ENCODE results near the gene BAZ2B. TPM values are rescaled to one million over a fixed set of nuclear protein-coding genes. Genes with fewer than 3 reads are reported as not detected.
"Not testable (repeated sequence)": the region's sequence is repeated elsewhere in the genome, so short reads cannot be mapped to it uniquely, and the experiment has no call there.

Gene BAZ2B
- total RNA-seq, 1 experiment from 2014 or later, result 41.5 TPM

DNA sequence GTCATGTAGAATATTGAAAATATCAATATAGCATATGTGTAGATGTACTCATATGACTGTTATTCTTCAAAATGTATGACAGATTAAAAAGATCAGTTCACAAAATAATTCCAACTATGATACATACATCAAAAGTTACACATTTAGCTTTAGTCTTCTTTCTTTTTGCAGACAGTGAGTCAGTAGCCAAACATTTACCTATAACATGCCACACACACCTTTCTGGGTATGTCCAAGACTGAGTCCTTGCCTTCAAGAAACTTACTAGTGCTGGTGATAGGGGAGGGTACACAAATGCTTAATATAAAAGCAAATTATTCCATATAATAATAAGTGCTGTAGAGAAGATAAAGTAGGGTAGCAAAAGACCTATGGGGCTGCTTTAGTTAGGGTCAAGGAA is 176.9 kb downstream of the BAZ2B start:
- no peak for DNase-seq (ENCODE audit: extremely low read depth, low read depth)

DNA sequence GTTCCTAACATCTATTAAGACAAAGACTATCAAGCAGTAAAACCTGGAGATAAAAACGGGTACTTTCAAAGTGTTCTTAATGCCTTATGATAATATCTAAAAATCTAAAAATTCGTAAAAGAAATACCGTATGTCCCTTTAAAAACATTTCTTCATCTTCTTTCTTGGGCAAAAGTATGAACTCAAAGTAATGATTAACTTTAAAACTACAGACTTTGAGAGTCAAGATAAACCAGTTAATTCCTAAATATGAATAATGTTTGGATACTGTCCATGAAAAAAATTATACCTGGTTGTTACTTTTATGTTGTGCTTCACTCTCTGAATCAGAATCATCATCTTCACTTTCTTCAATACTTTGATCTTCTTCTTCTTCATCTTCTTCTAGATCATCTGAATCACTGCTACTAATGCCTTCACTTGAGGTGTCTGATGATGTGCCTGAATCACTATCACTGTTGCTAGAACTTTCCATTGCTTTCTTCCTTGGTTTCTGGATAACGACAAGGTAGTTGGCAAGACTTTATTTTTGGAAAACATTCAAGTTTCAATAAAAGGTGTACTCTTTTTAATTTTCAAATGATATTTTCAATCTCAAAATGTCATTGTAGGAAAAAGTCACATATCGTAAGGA is 177.5 kb downstream of the BAZ2B start:
- no peak for DNase-seq (ENCODE audit: extremely low read depth, low read depth)

DNA sequence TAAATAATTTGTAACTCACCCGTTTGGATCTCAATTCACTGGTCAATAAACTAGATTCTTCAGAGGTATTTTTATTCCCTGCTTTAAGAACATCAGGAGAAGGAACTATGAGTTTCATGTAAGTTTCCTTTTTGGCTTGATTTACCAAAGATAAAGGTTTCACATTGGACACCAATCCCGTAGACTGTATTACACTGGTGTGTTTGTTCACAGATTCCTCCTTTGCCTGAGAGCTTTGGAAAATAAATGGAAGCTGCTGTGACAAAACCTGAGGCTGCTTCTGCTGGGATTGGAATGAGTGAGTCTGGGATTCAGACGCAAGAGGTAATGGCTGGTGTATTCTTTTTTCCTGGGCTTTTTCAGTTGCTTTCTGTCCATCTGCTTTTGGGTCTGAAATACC is 178.1 kb downstream of the BAZ2B start:
- no peak for DNase-seq (ENCODE audit: extremely low read depth, low read depth)

DNA sequence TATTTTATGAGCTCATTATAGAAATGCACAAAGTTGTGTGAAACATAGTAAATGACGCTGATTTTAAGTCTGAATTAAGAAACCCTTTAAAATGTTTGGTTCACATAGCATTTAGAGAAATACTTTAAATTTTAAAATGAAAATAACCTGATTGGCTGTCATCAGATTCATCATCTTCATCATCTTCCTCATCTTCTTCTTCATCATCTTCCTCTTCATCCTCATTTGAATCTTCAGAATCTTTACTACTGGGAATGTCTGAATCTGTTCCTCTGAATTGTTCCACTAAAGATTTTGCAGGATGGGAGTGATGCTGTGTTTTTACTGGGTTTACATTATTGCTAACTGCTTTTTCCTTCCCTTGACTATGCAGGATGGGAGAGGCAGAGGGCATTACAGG is 183.7 kb downstream of the BAZ2B start:
- no peak for DNase-seq (ENCODE audit: extremely low read depth, low read depth)

DNA sequence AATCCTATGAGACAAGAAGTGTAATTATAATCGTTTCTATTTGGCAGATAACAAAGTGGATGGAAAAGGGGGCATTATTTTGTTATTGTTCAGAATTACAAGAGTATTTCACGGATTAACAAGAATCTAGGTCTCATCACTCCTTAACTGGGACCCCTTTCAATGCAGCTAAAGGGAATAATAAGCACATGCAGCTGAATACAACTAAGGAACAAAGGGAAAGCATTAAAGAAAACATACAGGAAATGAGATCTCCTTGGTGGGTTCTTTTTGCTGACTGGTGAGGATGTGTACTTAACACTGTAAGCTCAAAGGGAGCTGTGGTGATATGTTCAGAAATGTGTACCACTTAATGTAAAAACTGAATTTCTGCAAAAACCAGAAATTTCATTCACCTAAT is 189.3 kb downstream of the BAZ2B start:
- DNase-seq (ENCODE audit: extremely low read depth, low read depth), result no peak

DNA sequence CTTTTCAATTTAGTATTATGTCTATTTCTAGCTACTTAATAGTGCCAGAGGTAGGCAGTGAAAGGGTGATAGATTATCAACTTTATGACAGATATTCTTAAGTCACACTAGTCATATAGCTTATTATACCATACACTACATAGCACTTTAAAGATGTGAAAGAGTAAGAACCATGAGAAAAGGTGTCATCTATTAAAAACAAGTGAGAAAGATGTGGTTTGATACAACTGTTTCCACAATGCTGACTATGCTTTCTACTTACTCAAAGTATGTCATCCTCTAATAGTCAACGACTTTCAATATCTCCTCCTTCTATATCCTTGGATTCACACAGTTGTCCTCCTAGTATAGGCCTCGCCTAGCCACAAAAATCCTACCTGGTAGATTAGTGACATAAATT is 196.9 kb downstream of the BAZ2B start:
- no peak for DNase-seq (ENCODE audit: extremely low read depth, low read depth)

DNA sequence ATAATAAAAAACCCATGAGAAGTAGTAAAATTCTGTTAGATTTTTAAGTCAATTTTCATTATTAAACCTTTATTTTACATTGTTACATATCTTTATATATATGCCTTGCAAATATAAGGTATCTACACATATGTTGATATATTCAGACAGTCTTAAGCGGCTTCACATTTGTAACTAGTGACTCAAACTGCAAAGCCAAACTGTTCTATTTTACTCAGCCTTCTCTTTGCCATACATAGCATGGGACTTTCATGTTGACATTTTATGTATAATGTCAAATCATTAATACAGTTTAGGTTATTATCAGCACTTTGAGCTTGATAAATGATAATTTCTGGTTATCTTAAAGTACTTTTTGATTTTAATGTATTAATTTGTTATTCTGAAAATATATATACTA is 204.9 kb downstream of the BAZ2B start:
- no peak for DNase-seq (ENCODE audit: extremely low read depth, low read depth)

DNA sequence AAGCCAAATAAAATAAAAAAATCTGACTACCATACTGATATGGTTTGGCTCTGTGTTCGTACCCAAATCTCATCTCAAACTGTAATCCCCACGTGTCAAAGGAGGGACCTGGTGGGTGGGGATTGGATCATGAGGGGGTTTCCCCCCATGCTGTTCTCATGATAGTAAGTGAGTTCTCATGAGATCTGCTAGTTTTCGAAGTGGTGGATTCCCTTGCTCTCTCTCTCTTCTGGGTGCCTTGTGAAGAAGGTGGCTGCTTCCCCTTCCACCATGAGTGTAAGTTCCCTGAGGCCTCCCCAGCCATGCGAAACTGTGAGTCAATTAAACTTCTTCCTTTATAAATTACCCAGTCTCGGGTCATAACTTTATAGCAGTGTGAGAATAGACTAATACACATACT is 206.1 kb downstream of the BAZ2B start:
- DNase-seq (ENCODE audit: extremely low read depth, low read depth), result no peak

DNA sequence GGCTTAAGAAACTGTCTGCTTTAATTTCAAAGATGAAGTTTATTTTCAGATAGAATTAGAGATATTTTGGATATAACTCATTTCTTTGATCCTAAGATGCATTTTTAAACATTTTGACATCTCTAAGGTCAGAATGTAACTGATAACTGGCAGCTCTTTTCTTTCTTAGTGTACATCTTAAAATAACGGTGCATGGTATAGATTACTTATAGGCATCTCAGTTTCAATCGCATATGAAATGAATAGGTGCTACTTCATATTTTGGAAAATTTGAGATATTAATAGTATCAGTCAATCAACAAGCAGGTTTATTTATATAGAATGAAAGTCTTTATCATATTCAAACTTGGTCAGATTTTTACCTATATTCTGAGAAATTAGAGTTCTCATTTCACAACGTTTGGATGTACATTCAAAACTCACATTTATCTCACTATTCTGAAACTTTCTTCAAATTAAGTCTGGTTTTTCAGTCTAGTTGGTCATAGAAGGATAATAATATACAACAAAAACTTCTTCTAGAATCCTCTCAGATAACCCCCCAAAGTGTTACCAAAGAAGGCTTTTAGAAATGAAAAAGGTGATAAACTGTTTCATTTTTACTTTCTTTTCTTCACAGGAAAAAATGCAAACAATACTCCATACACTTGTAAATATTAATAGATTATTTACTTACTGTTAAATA is 207.1 kb downstream of the BAZ2B start:
- DNase-seq (ENCODE audit: extremely low read depth, low read depth), result no peak

DNA sequence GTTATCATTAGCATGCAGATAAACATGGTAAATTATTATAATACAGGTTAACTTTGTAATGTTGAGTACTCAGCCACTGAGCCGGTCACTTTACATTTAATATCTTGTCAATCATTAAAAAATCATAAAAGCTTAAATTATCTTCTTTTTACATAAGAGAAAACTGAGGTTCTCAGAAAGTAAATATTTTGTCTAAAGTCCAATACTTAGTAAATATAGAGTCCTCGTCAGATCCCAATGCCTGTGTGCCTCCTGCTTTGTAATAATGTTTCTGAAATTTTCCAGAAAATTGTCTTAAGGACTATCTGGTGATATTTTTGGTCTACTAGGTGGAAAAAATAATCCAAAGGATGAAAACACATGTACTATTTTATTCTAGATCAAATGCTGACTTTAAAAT is 213.6 kb downstream of the BAZ2B start:
- DNase-seq (ENCODE audit: extremely low read depth, low read depth), result no peak

DNA sequence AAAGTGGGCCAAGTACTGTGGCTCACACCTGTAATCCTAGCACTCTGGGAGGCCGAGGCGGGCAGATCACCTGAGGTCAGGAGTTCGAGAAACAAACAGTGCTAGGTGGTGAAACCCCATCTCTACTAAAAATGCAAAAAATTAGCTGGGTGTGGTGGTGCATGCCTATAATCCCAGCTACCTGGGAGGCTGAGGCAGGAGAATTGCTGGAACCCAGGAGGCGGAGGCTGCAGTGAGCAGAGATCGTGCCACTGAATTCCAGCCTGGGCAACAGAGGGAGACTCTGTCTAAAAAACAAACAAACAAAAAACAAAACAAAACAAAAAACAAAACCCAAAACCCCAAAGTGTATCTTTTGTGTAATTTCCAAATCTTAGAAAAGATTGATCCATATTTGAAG is 214.2 kb downstream of the BAZ2B start:
- not testable (repeated sequence) for DNase-seq (ENCODE audit: extremely low read depth, low read depth)

DNA sequence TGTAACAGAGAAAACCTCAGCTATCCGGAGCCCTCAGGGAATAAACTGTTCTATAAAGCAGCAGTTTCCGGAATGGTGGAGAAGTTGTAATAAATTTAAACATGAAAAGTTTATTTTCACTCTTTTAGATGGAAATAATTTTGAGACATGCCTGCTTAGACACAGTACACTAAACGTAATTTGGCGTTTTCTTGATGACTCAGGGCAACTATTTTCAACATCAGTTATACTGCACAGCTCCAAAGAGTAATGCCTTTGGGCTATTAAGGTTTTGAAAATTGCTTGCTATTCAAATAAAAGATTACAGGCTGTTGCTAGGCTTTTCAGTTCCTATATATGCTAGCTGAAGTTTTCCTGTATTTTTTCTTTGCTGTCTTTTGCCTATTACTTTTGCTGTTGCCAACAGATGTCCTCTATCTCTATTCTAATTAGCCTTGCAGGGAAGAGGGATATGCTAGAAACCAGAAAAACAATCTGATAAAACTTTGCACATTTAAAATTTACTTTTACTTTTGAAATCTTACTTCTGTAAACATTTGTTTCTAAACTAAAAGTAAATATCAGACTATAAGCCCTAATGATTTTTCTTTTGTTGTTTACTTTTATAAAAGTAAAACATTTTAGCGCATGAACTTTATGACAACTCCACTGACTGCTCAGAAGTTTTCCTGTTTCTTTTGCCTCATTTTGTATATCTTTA is 216.5 kb downstream of the BAZ2B start:
- no peak for DNase-seq (ENCODE audit: extremely low read depth, low read depth)

DNA sequence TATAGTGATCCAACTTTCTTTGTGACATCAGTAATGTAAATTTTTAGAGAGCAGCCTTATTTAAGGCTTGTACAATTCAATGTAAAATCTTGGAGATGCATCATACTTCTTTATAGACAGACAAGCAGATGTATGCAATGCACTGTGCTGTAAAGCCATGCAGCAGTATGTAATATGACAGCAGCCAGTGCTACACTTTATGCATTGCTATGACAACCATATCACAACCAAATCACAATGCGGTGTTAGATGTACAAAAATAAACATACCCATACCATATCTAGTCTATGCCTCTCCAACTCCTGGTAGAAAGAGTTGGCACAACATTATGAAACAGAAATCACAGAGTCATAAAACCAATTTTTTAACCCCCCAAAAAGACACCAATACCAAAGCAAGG is 219.5 kb downstream of the BAZ2B start:
- DNase-seq (ENCODE audit: extremely low read depth, low read depth), result no peak

DNA sequence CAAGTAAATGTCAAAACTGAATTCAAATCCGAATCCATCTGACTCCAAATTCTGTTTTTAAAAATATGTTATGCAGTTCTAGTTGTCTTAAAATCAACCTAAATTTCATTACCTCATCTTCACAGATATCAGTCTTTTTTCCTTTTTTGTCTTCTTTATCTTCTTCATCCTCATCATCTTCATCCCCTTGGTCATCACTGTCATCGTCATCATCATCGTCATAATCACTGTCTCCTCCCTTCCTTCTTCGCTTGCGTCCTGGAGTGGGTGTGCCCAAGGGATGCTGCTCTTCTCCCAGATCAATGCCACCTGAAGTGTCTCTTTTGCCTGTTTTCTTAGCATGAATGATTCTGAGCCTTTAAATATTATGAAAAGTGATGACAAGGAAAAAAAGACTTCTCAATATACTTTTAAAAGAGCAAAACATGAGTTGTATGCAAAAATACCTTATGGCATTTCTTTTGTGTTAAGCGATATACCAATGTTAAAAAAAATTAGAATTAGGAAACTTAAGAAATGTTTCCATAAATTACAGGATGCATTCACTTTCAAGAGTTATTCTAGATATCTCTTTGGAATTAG is 233.8 kb downstream of the BAZ2B start:
- no peak for DNase-seq (ENCODE audit: extremely low read depth, low read depth)

DNA sequence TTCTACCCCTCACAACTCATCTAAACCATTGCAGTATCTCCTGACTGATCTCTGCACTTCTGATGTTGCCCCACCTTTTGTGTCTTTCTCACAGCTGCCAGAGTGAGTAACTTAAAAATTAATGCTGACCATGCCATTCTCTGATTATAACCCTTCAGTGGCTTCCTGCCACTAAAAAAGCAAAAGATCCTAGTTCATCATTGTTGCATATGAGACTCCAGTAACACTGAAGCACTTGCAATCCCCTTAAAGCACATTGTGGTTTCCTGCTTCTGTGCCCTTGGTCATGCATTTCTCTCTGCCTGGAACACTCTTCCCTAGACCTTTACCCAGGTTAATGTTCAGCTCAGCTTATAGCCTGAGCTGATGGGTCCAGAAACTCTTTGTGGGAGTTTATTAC is 234.8 kb downstream of the BAZ2B start:
- DNase-seq (ENCODE audit: extremely low read depth, low read depth), result no peak

DNA sequence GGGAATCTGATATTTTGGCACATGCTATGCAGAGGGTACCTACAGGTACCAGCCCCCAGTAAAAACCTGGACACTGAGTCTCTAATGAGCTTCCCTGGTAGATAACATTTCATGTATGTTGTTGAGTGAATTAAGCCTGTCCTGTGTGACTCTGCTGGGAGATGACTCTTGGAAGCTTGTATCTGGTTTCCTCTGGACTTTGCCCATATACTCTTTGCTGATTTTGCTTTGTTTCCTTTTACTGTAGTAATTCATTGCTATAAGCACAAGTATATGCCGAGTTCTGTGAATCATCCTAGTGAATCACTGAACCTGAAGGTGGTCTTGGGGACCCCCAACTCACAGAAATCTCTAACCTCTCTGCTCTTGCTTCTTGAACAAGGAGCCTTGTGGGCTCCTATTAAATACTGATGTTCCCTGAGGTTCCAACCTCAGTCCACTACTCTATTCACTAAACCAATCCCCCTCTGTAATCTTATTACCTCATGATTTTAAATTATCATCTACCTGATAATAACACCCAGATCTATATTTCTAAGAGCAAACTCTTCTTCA is 235.6 kb downstream of the BAZ2B start:
- DNase-seq (ENCODE audit: extremely low read depth, low read depth), result no peak

DNA sequence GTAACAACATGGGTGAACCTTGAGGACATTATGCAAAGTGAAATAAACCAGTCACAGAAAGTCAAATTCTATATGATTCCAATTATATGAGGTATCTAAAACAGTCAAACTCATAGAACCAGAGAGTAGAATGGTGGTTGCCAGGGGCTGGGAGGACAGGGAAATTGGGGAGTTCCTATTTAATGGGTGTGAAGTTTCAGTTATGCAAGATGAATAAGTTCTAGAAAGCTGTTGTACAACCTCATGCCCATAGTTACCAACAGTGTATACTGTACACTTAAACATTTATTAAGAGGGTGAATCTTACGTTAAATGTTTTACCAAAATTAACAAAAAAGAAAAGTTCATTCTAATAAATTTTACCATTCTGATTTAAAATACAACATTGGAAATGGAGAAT is 237.2 kb downstream of the BAZ2B start:
- no peak for DNase-seq (ENCODE audit: extremely low read depth, low read depth)

DNA sequence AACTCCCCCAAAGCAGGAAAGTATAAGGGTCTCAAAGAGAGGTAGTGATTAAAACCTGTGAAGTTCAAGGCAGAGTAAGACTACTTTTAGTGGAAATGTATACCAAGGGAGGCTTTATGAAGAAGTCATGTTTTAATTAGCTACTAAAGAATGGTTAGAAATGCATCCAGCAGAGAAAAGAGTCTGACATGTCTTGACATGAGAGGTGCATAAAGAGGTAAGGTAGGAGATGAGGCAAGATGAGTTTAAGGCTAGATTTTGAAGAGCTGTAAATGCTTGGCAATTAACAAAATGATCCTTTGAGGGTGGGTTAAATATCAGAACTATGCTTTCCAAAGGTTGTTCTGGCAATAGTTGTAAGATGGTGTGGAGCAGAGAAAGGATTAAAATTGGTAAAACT is 241.1 kb downstream of the BAZ2B start:
- DNase-seq (ENCODE audit: extremely low read depth, low read depth), result no peak

DNA sequence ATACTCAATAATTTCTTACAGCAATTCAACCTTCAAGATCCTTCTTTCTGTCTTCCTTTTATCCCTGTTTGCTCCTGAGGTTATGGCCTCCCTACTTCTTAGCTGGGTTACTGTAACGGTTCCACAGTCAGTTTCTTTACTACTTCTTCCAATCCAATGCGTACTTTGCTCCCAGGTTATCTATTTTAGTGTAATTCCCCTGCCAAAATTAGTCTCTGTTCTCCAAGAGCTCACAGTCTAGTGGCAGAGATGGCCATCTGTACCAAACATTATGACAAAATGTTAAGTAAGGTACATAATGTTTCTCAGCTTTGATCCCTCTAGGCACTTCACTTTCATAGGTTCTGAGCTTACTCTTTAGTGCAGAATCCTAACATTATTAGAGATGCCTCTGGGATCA is 244.8 kb downstream of the BAZ2B start:
- no peak for DNase-seq (ENCODE audit: extremely low read depth, low read depth)

DNA sequence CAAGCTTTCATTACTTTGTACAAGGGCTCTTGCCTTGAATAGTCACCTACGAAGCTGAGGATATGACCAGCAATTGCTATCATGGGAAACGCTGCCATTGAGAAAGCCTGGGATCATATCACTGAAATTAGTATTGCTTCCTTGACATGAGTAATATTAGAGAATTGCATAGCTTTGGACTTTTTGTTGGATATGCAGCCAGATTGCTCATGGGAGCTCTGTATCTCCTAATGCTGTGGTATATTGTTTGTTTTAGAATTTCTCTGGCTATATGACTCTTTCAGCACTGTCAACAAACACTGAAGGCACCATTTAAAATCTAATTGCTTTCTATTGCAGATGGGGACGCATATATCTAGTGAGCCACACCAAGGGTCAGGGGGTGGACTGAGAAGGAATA is 249.8 kb downstream of the BAZ2B start:
- DNase-seq (ENCODE audit: extremely low read depth, low read depth), result no peak

DNA sequence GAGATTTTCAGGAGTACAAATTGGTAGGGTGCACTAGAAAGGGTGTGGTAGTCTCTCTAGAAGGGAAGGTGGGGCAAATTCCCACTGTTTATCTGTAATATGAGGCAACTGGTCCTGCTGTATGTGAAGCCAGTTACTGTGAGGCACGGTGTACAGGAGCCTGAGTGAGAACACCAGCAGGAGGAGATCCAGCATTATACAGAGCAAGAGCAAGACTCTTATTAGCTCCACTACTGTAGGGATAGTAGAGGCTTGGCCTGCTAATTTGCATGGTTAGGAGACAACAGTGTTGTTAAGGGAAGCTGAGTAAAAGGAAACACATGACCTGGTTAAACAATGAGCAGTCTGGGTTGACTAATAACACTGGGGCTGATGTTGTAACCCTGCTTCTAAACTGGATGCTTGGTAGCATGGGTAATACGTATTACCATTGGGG is 253.5 kb downstream of the BAZ2B start:
- no peak for DNase-seq (ENCODE audit: extremely low read depth, low read depth)

Data from NCI-H460 (cell line).